ENCODE results near the gene IFT80. TPM values are rescaled to one million over a fixed set of nuclear protein-coding genes. Genes with fewer than 3 reads are reported as not detected.
"Not testable (repeated sequence)": the region's sequence is repeated elsewhere in the genome, so short reads cannot be mapped to it uniquely, and the experiment has no call there.

Gene IFT80
- total RNA-seq, 1 experiment from 2014 or later = 20.2 TPM

GRCh38 chr3:160368804-160369203 lies 30.2 kb downstream of the IFT80 start:
- Histone ChIP-seq H3K4me1 (ENCODE audit: insufficient read depth, low read length, poor library complexity, severe bottlenecking) (no peaks in the 10 kb centered on the region), H3K9me3 (ENCODE audit: low read depth, low read length, poor library complexity, severe bottlenecking) (no peaks in the 10 kb centered on the region), H3K27ac (ENCODE audit: low read depth, low read length, poor library complexity, severe bottlenecking) (no peak overlapping the region), H3K4me3 (ENCODE audit: low read depth, low read length, poor library complexity, severe bottlenecking) (no peak overlapping the region), H3K27me3 (replicated peaks; ENCODE audit: insufficient read depth, low read depth, low read length, poor library complexity) (no peaks in the 10 kb centered on the region), H3K36me3 (ENCODE audit: insufficient read depth, low read length, poor library complexity, severe bottlenecking) (no peaks in the 10 kb centered on the region)
- intact Hi-C loops (cut with micrococcal nuclease; ENCODE audit: unreplicated experiment) = no loop called here
- no peak for DNase-seq (ENCODE audit: low spot score)
- BruUV-seq (replicated peaks) = no TSS peak
- ChIA-PET CTCF (no interaction called here), POLR2A (ENCODE audit: low non-redundant PET) (no interaction called here)
- TF ChIP-seq EZH2 (IDR thresholded peaks at IDR 0.05; ENCODE audit: borderline replicate concordance, low read depth, low read length, poor library complexity, severe bottlenecking) (no peak), CTCF (conservative IDR thresholded peaks at IDR 0.05; ENCODE audit: low read depth, low read length) (no peak)

- intact Hi-C loops (cut with micrococcal nuclease; ENCODE audit: unreplicated experiment) = no loop called here
- no peaks in the 10 kb centered on the region for H3K9me3 ChIP-seq (ENCODE audit: low read depth, low read length, poor library complexity, severe bottlenecking)
- no peak overlapping the region for H3K27ac ChIP-seq (ENCODE audit: low read depth, low read length, poor library complexity, severe bottlenecking)
- no peaks in the 10 kb centered on the region for H3K27me3 ChIP-seq (replicated peaks; ENCODE audit: insufficient read depth, low read depth, low read length, poor library complexity)
- ChIA-PET POLR2A (ENCODE audit: low non-redundant PET) (no interaction called here), CTCF (no interaction called here)
- H3K4me1 ChIP-seq (ENCODE audit: insufficient read depth, low read length, poor library complexity, severe bottlenecking) = no peaks in the 10 kb centered on the region
- DNase-seq (ENCODE audit: low spot score) = no peak
- no peak for TF ChIP-seq EZH2 (IDR thresholded peaks at IDR 0.05; ENCODE audit: borderline replicate concordance, low read depth, low read length, poor library complexity, severe bottlenecking)
- no peak for TF ChIP-seq CTCF (conservative IDR thresholded peaks at IDR 0.05; ENCODE audit: low read depth, low read length)
- H3K4me3 ChIP-seq (ENCODE audit: low read depth, low read length, poor library complexity, severe bottlenecking) = no peak overlapping the region
- H3K36me3 ChIP-seq (ENCODE audit: insufficient read depth, low read length, poor library complexity, severe bottlenecking) = no peaks in the 10 kb centered on the region
- BruUV-seq (replicated peaks) = no TSS peak
Observed at GRCh38 chr3:160365869-160366522, 33.0 kb downstream of the IFT80 start.

- H3K9me3 ChIP-seq (ENCODE audit: low read depth, low read length, poor library complexity, severe bottlenecking); H3K4me3 ChIP-seq (ENCODE audit: low read depth, low read length, poor library complexity, severe bottlenecking); BruUV-seq (replicated peaks); CTCF ChIA-PET; DNase-seq (ENCODE audit: low spot score); H3K4me1 ChIP-seq (ENCODE audit: insufficient read depth, low read length, poor library complexity, severe bottlenecking); H3K27me3 ChIP-seq (replicated peaks; ENCODE audit: insufficient read depth, low read depth, low read length, poor library complexity); H3K27ac ChIP-seq (ENCODE audit: low read depth, low read length, poor library complexity, severe bottlenecking); POLR2A ChIA-PET (ENCODE audit: low non-redundant PET); intact Hi-C loops (cut with micrococcal nuclease; ENCODE audit: unreplicated experiment); H3K36me3 ChIP-seq (ENCODE audit: insufficient read depth, low read length, poor library complexity, severe bottlenecking): not testable (repeated sequence)
Observed at GRCh38 chr3:160362896-160363295, 36.1 kb downstream of the IFT80 start.

- no peak overlapping the region for H3K4me3 ChIP-seq (ENCODE audit: low read depth, low read length, poor library complexity, severe bottlenecking)
- DNase-seq (ENCODE audit: low spot score) = no peak
- intact Hi-C loops (cut with micrococcal nuclease; ENCODE audit: unreplicated experiment) = no loop called here
- POLR2A ChIA-PET (ENCODE audit: low non-redundant PET) = no interaction called here
- H3K36me3 ChIP-seq (ENCODE audit: insufficient read depth, low read length, poor library complexity, severe bottlenecking) = no peaks in the 10 kb centered on the region
- no peaks in the 10 kb centered on the region for H3K9me3 ChIP-seq (ENCODE audit: low read depth, low read length, poor library complexity, severe bottlenecking)
- H3K4me1 ChIP-seq (ENCODE audit: insufficient read depth, low read length, poor library complexity, severe bottlenecking) = no peaks in the 10 kb centered on the region
- no peak overlapping the region for H3K27ac ChIP-seq (ENCODE audit: low read depth, low read length, poor library complexity, severe bottlenecking)
- CTCF ChIA-PET = no interaction called here
- no peaks in the 10 kb centered on the region for H3K27me3 ChIP-seq (replicated peaks; ENCODE audit: insufficient read depth, low read depth, low read length, poor library complexity)
- TF ChIP-seq CTCF (conservative IDR thresholded peaks at IDR 0.05; ENCODE audit: low read depth, low read length) = no peak
- TF ChIP-seq EZH2 (IDR thresholded peaks at IDR 0.05; ENCODE audit: borderline replicate concordance, low read depth, low read length, poor library complexity, severe bottlenecking) = no peak
- no TSS peak for BruUV-seq (replicated peaks)
Observed at GRCh38 chr3:160355826-160356225, 43.2 kb downstream of the IFT80 start.

Measured in A673 (cell line).